Body of pancreas (tissue), 4 donors: Measurements from ENCODE around the gene PPME1. TPM values are rescaled to one million over a fixed set of nuclear protein-coding genes. Genes with fewer than 3 reads are reported as not detected.

Source experiments
- ATAC-seq: fragments of 150-250 bp; one replicate; pipeline ENCODE4 v1.9.1; 2016
- DNase-seq, 4 donors: peaks; one replicate each; pipeline ENCODE4 v3.0.0-alpha.2; 2019
- H3K27ac ChIP-seq, 4 donors: fragments of 200-600 bp; sonication (generic); 1 replicate in 3 of 4; 2 replicates in 1 of 4; pipeline versions ENCODE4 v1.5.1 to v1.6.1; 2016 to 2019; ENCODE audit warnings: mild to moderate bottlenecking in 1 of 4, mixed read lengths in 1 of 4, moderate library complexity in 1 of 4
- H3K27me3 ChIP-seq, 2 donors: fragments of 200-600 bp; sonication (generic); one replicate each; pipeline ENCODE4 v1.6.0; 2016; ENCODE audit warnings: mild to moderate bottlenecking in 1 of 2
- H3K36me3 ChIP-seq, 2 donors: fragments of 200-600 bp; sonication (generic); replicated peaks in 1 of 2; 2 replicates each; pipeline ENCODE4 v1.5.1; 2016; ENCODE audit warnings: low read depth in 2 of 2; ENCODE audit not compliant: insufficient read depth in 1 of 2
- H3K4me1 ChIP-seq: fragments of 200-600 bp; sonication (generic); one replicate; pipeline ENCODE4 v1.6.0; 2016
- H3K4me3 ChIP-seq, 2 donors: fragments of 200-600 bp; sonication (generic); 1 replicate in 1 of 2; 2 replicates in 1 of 2; pipeline ENCODE4 v1.5.1; 2016 to 2019
- H3K9me3 ChIP-seq, 3 donors: fragments of 200-600 bp; sonication (generic); 1 replicate in 2 of 3; 2 replicates in 1 of 3; pipeline ENCODE4 v1.5.1; 2016
- CTCF ChIP-seq, 7 experiments: fragments of 450-650 bp in 4 of 7; fragments of 200-600 bp in 3 of 7; sonication (generic) in 3 of 7; IDR thresholded peaks; one replicate each; pipeline ENCODE4 v1.5.1; 2016 to 2019; ENCODE audit warnings: antibody characterized with exemption in 7 of 7
- POLR2A ChIP-seq, 3 donors: fragments of 450-650 bp; IDR thresholded peaks; one replicate each; pipeline ENCODE4 v1.6.1; 2016; ENCODE audit warnings: antibody characterized with exemption in 3 of 3, mild to moderate bottlenecking in 2 of 3
- WGBS, 2 donors: methylation state at CpG; one replicate each; pipeline ENCODE4 v1.1.5; 2017; 5-methylcytosine and 5-hydroxymethylcytosine counted together
- intact Hi-C: fragments of 100-400 bp; cut with DNase I; formaldehyde crosslinking; loops from one replicate; pipeline ENCODE4 v1.15.1; 2023
- total RNA-seq, 2 donors: library from RNA; depleted of rRNA; stranded (reverse); fragments of >200 nt; gene quantifications; one replicate each; pipeline ENCODE4 v1.1.0, GENCODE V29; 2016

Gene PPME1
- total RNA-seq, 2 donors from 2014 or later = 10.9 to 12.9 TPM

- TF ChIP-seq POLR2A (IDR thresholded peaks at IDR 0.05) (no peak), CTCF (IDR thresholded peaks at IDR 0.05) (no peak)
- H3K4me3 ChIP-seq = peak overlapping the region; percentile 40 to 92
- H3K36me3 ChIP-seq = peaks cover 0 to 2% of the 10 kb centered on the region in 2 donors
- intact Hi-C loops = no loop called here
- H3K9me3 ChIP-seq = no peaks in the 10 kb centered on the region
- H3K27me3 ChIP-seq = no peaks in the 10 kb centered on the region
- ATAC-seq (no peak), DNase-seq (no peak)
- peaks cover 37% of the 10 kb centered on the region for H3K4me1 ChIP-seq
- peak overlapping the region; percentile 78 to 88 (median 78) for H3K27ac ChIP-seq
- WGBS, 2 donors = 1% methylated on average over 5 of the region's 5 CpGs
These were observed 510 bp downstream of the PPME1 start for GRCh38 chr11:74171630-74171968.

DNA sequence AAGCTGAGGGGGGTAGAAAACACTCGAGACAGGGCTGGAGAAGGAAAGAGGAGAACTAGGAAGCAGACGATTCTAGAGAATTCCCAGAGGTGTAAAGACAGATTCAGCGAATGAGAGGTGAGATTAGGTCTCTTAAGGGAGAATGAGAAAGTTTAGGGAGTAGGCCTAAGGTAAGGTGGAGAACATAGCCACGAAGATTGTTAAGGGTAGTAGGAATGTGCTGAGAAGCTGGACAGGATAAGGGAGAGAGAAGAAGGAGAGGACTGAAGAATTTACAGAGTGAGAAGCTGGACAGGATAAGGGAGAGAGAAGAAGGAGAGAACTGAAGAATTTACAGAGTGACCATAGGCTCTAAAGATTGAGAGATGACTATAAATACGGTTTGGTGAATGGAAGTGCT, 908 bp downstream of the PPME1 start:
- 10 to 13% methylated on average over 5 of the region's 5 CpGs for WGBS, 2 donors
- no peaks in the 10 kb centered on the region for H3K27me3 ChIP-seq
- peaks cover 37% of the 10 kb centered on the region for H3K4me1 ChIP-seq
- H3K9me3 ChIP-seq = no peaks in the 10 kb centered on the region
- H3K4me3 ChIP-seq = peak overlapping the region in 1 of 2 donors; percentile 92
- intact Hi-C loops = no loop called here
- H3K36me3 ChIP-seq = no peaks in the 10 kb centered on the region
- ATAC-seq (no peak), DNase-seq (no peak)
- TF ChIP-seq POLR2A (IDR thresholded peaks at IDR 0.05) = no peak
- TF ChIP-seq CTCF (IDR thresholded peaks at IDR 0.05) = no peak
- H3K27ac ChIP-seq = peak overlapping the region in 3 of 4 donors; percentile 78 to 88 (median 79)

DNA sequence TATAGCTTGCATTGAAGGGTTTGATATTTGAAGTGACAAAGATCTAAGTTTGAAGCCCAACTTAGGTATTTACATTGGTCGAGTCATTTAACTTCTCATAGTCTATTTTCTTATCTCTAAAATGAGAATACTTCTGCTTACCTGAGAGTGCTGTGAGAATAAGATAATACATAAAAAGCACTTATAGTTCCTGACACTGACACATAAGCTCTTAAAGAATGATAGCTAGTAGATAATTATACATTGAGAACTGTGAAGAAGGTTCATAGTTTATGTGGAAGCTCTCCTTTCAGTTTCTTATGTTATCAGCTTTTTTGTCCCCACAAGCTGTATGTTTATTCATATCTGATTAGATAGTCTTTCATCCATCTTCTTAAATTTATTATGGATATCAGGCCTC, 4.8 kb downstream of the PPME1 start:
- peaks cover 27% of the 10 kb centered on the region for H3K4me1 ChIP-seq
- ATAC-seq = no peak
- intact Hi-C loops = no loop called here
- TF ChIP-seq CTCF (IDR thresholded peaks at IDR 0.05) = no peak
- TF ChIP-seq POLR2A (IDR thresholded peaks at IDR 0.05) = no peak
- H3K36me3 ChIP-seq = no peaks in the 10 kb centered on the region
- 35 to 55% methylated on average over 1 of the region's 1 CpG for WGBS, 2 donors
- no peak overlapping the region for H3K4me3 ChIP-seq
- no peaks in the 10 kb centered on the region for H3K27me3 ChIP-seq
- H3K9me3 ChIP-seq = no peaks in the 10 kb centered on the region
- no peak overlapping the region for H3K27ac ChIP-seq
- no peak for DNase-seq

GRCh38 chr11:74179234-74180052, 8.4 kb downstream of the PPME1 start:
- TF ChIP-seq POLR2A (IDR thresholded peaks at IDR 0.05) = no peak
- TF ChIP-seq CTCF (IDR thresholded peaks at IDR 0.05) = no peak
- no peaks in the 10 kb centered on the region for H3K27me3 ChIP-seq
- WGBS, 2 donors = 93 to 97% methylated on average over 7 of the region's 7 CpGs
- ATAC-seq (no peak), DNase-seq (no peak)
- H3K9me3 ChIP-seq = no peaks in the 10 kb centered on the region
- intact Hi-C loops = no loop called here
- no peaks in the 10 kb centered on the region for H3K36me3 ChIP-seq
- H3K27ac ChIP-seq = no peak overlapping the region
- H3K4me1 ChIP-seq = peaks cover 4% of the 10 kb centered on the region
- H3K4me3 ChIP-seq = no peak overlapping the region

GRCh38 chr11:74182635-74183034, 11.5 kb downstream of the PPME1 start:
- 81 to 89% methylated on average over 4 of the region's 4 CpGs for WGBS, 2 donors
- no peaks in the 10 kb centered on the region for H3K36me3 ChIP-seq
- H3K27me3 ChIP-seq = no peaks in the 10 kb centered on the region
- DNase-seq (no peak), ATAC-seq (no peak)
- intact Hi-C loops = no loop called here
- H3K27ac ChIP-seq = no peak overlapping the region
- TF ChIP-seq POLR2A (IDR thresholded peaks at IDR 0.05) (no peak), CTCF (IDR thresholded peaks at IDR 0.05) (no peak)
- H3K9me3 ChIP-seq = no peaks in the 10 kb centered on the region
- no peak overlapping the region for H3K4me3 ChIP-seq
- H3K4me1 ChIP-seq = peaks cover 4% of the 10 kb centered on the region
